GM19467 (cell line): ENCODE measurements around the gene ABCC1.
"Not testable (repeated sequence)": the region's sequence is repeated elsewhere in the genome, so short reads cannot be mapped to it uniquely, and the experiment has no call there.

Source experiments
- ATAC-seq: cut with Tn5 transposase; IDR thresholded peaks from one replicate; pipeline ENCODE4 v1.9.1; 2021; ENCODE audit warnings: mild to moderate bottlenecking, moderate library complexity; ENCODE audit not compliant: unreplicated experiment

Gene ABCC1

GRCh38 chr16:16178455-16179162, 229.2 kb downstream of the ABCC1 start:
- no peak for ATAC-seq

- ATAC-seq: not testable (repeated sequence)
These were observed 232.3 kb downstream of the ABCC1 start for GRCh38 chr16:16181748-16182147.

- no peak for ATAC-seq
These were observed 233.5 kb downstream of the ABCC1 start for GRCh38 chr16:16182918-16183317.

- ATAC-seq: no peak
These were observed 234.1 kb downstream of the ABCC1 start for GRCh38 chr16:16183562-16183961.

- no peak for ATAC-seq
These were observed 235.2 kb downstream of the ABCC1 start for GRCh38 chr16:16184594-16184993.

- ATAC-seq: no peak
These were observed 235.7 kb downstream of the ABCC1 start for GRCh38 chr16:16185095-16185494.

GRCh38 chr16:16186820-16187219, 237.4 kb downstream of the ABCC1 start:
- ATAC-seq: no peak

GRCh38 chr16:16188827-16189226, 239.4 kb downstream of the ABCC1 start:
- ATAC-seq: no peak

- ATAC-seq: no peak
These were observed 240.4 kb downstream of the ABCC1 start for GRCh38 chr16:16189842-16190241.

GRCh38 chr16:16190546-16190945, 241.1 kb downstream of the ABCC1 start:
- no peak for ATAC-seq

- not testable (repeated sequence) for ATAC-seq
These were observed 241.6 kb downstream of the ABCC1 start for GRCh38 chr16:16190966-16191365.

- no peak for ATAC-seq
These were observed 242.2 kb downstream of the ABCC1 start for GRCh38 chr16:16191493-16192167.
